ENCODE measurements around the gene NOTCH1. TPM values are rescaled to one million over a fixed set of nuclear protein-coding genes. Genes with fewer than 3 reads are reported as not detected.

Gene NOTCH1
- polyA plus RNA-seq, 1 donor from 2014 or later: 0.15 TPM

DNA sequence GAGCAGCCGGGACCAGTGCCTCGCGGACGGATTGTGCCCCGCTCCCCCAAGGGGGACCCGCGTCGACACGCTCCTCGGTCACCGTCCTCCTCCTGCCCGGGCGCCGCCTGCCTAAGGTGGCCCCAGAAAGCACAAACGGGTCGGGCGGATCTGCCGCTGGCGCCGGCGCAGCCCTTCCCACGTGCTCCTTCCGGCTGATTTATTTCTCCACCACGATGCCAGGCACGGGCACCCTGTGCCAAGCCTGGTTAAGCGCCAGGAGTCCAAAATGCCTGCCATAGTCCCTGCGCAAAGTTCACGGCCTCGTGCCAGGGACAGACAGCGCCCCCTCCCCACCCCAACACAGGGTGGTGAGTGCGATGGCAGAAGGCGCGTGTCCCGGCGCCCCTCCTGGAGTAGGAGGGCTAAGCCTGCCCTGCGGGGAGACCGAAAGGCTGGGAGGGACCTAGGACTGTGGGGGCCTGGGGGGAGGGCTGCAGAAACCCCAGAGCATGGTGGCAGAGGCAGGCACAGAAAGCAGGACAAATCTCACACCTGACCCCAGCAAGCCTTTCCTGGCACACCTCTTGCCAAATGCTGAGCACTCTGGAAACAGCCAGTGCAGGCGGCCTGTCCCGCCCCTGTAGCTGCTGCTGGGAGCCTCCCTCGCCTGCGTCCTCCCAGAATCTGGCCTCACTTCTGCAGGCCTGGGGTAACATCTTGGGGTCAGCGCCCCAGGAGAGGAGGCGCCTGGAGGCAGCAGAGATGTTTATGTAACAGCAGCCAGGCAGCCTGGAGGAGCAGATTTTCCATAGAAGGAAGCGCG is 1.1 kb upstream of the NOTCH1 start:
- no peak for TF ChIP-seq POLR2AphosphoS5 (IDR thresholded peaks at IDR 0.05)
- no peak for TF ChIP-seq EZH2 (IDR thresholded peaks at IDR 0.05; ENCODE audit: borderline replicate concordance, insufficient read depth, low read length, poor library complexity, severe bottlenecking)
- no peak for TF ChIP-seq RAD21 (conservative IDR thresholded peaks at IDR 0.05)
- TF ChIP-seq SMC3 (conservative IDR thresholded peaks at IDR 0.05; ENCODE audit: poor library complexity): no peak
- TF ChIP-seq, protein P1, sequence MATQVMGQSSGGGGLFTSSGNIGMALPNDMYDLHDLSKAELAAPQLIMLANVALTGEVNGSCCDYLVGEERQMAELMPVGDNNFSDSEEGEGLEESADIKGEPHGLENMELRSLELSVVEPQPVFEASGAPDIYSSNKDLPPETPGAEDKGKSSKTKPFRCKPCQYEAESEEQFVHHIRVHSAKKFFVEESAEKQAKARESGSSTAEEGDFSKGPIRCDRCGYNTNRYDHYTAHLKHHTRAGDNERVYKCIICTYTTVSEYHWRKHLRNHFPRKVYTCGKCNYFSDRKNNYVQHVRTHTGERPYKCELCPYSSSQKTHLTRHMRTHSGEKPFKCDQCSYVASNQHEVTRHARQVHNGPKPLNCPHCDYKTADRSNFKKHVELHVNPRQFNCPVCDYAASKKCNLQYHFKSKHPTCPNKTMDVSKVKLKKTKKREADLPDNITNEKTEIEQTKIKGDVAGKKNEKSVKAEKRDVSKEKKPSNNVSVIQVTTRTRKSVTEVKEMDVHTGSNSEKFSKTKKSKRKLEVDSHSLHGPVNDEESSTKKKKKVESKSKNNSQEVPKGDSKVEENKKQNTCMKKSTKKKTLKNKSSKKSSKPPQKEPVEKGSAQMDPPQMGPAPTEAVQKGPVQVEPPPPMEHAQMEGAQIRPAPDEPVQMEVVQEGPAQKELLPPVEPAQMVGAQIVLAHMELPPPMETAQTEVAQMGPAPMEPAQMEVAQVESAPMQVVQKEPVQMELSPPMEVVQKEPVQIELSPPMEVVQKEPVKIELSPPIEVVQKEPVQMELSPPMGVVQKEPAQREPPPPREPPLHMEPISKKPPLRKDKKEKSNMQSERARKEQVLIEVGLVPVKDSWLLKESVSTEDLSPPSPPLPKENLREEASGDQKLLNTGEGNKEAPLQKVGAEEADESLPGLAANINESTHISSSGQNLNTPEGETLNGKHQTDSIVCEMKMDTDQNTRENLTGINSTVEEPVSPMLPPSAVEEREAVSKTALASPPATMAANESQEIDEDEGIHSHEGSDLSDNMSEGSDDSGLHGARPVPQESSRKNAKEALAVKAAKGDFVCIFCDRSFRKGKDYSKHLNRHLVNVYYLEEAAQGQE (IDR thresholded peaks at IDR 0.05; ENCODE audit: borderline replicate concordance): no peak
- no peak for TF ChIP-seq TAF1 (IDR thresholded peaks at IDR 0.05; ENCODE audit: low read depth)
- no peak for TF ChIP-seq MXI1 (conservative IDR thresholded peaks at IDR 0.05; ENCODE audit: poor library complexity, severe bottlenecking)
- no peak for TF ChIP-seq CTCF (IDR thresholded peaks at IDR 0.05; ENCODE audit: poor library complexity, severe bottlenecking)
- no peak for TF ChIP-seq EP300 (conservative IDR thresholded peaks at IDR 0.05; ENCODE audit: poor library complexity, severe bottlenecking)
- Histone ChIP-seq H3K27me3 (ENCODE audit: insufficient read depth, low read depth, low read length) (peaks cover 27% of the 10 kb centered on the region), H3K79me2 (replicated peaks; ENCODE audit: insufficient read depth, low read length) (peaks cover 31% of the 10 kb centered on the region), H3K9me3 (ENCODE audit: low read length) (no peaks in the 10 kb centered on the region), H3K36me3 (ENCODE audit: insufficient read depth, low read length) (no peaks in the 10 kb centered on the region), H3K9ac (ENCODE audit: low read length) (no peak overlapping the region), H3K4me2 (ENCODE audit: low read length) (no peak overlapping the region), H2AFZ (ENCODE audit: low read depth, low read length) (no peak overlapping the region), H4K20me1 (ENCODE audit: insufficient read depth) (no peaks in the 10 kb centered on the region), H3K27ac (ENCODE audit: low read length) (no peak overlapping the region), H3K9me2 (ENCODE audit: insufficient read depth, low read length) (no peaks in the 10 kb centered on the region), H3F3A (ENCODE audit: insufficient read depth, low read length, poor library complexity, severe bottlenecking) (no peaks in the 10 kb centered on the region), H3K4me3 (ENCODE audit: low read length) (peak overlapping the region; percentile 58)

- peaks cover 43% of the 10 kb centered on the region for H3K79me2 ChIP-seq (replicated peaks; ENCODE audit: insufficient read depth, low read length)
- peaks cover 27% of the 10 kb centered on the region for H3K27me3 ChIP-seq (ENCODE audit: insufficient read depth, low read depth, low read length)
- no peaks in the 10 kb centered on the region for H3K36me3 ChIP-seq (ENCODE audit: insufficient read depth, low read length)
- no peaks in the 10 kb centered on the region for H3F3A ChIP-seq (ENCODE audit: insufficient read depth, low read length, poor library complexity, severe bottlenecking)
- H4K20me1 ChIP-seq (ENCODE audit: insufficient read depth): no peaks in the 10 kb centered on the region
- H3K9ac ChIP-seq (ENCODE audit: low read length): no peak overlapping the region
- H3K4me2 ChIP-seq (ENCODE audit: low read length): no peak overlapping the region
- no peaks in the 10 kb centered on the region for H3K9me2 ChIP-seq (ENCODE audit: insufficient read depth, low read length)
- no peak overlapping the region for H3K27ac ChIP-seq (ENCODE audit: low read length)
- no peak overlapping the region for H2AFZ ChIP-seq (ENCODE audit: low read depth, low read length)
- H3K9me3 ChIP-seq (ENCODE audit: low read length): no peaks in the 10 kb centered on the region
- TF ChIP-seq RAD21 (conservative IDR thresholded peaks at IDR 0.05) (no peak), POLR2AphosphoS5 (IDR thresholded peaks at IDR 0.05) (no peak), MXI1 (conservative IDR thresholded peaks at IDR 0.05; ENCODE audit: poor library complexity, severe bottlenecking) (no peak), SMC3 (conservative IDR thresholded peaks at IDR 0.05; ENCODE audit: poor library complexity) (no peak), TAF1 (IDR thresholded peaks at IDR 0.05; ENCODE audit: low read depth) (no peak)
- peak overlapping the region; percentile 64 for H3K4me3 ChIP-seq (ENCODE audit: low read length)
Measured at GRCh38 chr9:136545692-136545964, 220 bp downstream of the NOTCH1 start.
